Heart left ventricle (tissue), 13 donors: ENCODE results near the gene RUNX2.

Experiments
- CTCF ChIP-seq, 12 donors: fragments of 200-600 bp; sonication (generic) in 4 of 12; IDR thresholded peaks; one replicate each; pipeline versions ENCODE4 v1.5.0 to v1.8.0; 2018 to 2022; ENCODE audit warnings: antibody characterized with exemption in 12 of 12, mild to moderate bottlenecking in 5 of 12
- POLR2A ChIP-seq, 2 donors: fragments of 450-650 bp; IDR thresholded peaks; one replicate each; pipeline ENCODE4 v1.6.1; 2017; ENCODE audit warnings: antibody characterized with exemption in 2 of 2, mild to moderate bottlenecking in 2 of 2, moderate library complexity in 2 of 2
- donor health status: ischemic (EF 13 %, LVEDD 7.1; RV severe dilation, severe dysfunction).
- donor health status: DM: no; HTN: yes; CAD: no.
- donor health status: DM: no; HTN: no; CAD: no.
- donor health status: ischemic (EF 25% LVEDD 6.9; RV normal size, moderate dysfunction).
- donor health status: ischemic (EF 25% LVEDD 5.7; RV mildly dilated, moderate dysfunction).
- donor health status: ischemic (EF 35%, LVEDD 5.7; RV mildly dilated, moderate dysfunction).
- donor health status: nonischemic (EF 11% LVEDD 7.7; RV severe dilation, severe dysfunction).
- donor health status: DM: yes; HTN: yes; CAD: no.
- donor health status: PGD.
- donor health status: ischemic (EF 29% LVEDD 5.4; RV normal size, mild dysfunction).
- donor health status: nonischemic (EF 23%, LVEDD 6.1; RV moderate dilation, normal function).

- TF ChIP-seq CTCF (IDR thresholded peaks at IDR 0.05) (no peak), POLR2A (IDR thresholded peaks at IDR 0.05) (no peak)
Measured at GRCh38 chr6:45667766-45668165, 339.6 kb downstream of the RUNX2 start.
